Kidney epithelial cell (primary cell): Measurements from ENCODE around the gene ZWILCH. TPM values are rescaled to one million over a fixed set of nuclear protein-coding genes. Genes with fewer than 3 reads are reported as not detected.
"Not testable (repeated sequence)": the region's sequence is repeated elsewhere in the genome, so short reads cannot be mapped to it uniquely, and the experiment has no call there.

ENCODE experiments used
- DNase-seq: peaks from one replicate; pipeline ENCODE4 v3.0.0-alpha.2; 2010; ENCODE audit warnings: low read depth
- H3K27me3 ChIP-seq: 2 replicates; pipeline ENCODE4 v1.6.0; 2011; ENCODE audit warnings: low read length; ENCODE audit not compliant: control insufficient read depth, insufficient read depth
- H3K36me3 ChIP-seq: 2 replicates; pipeline ENCODE4 v1.5.1; 2011; ENCODE audit warnings: low read length; ENCODE audit not compliant: control insufficient read depth, insufficient read depth
- H3K4me3 ChIP-seq: 2 replicates; pipeline ENCODE4 v1.5.1; 2011; ENCODE audit warnings: low read depth, mild to moderate bottlenecking, control low read depth, low read length
- CTCF ChIP-seq: IDR thresholded peaks from 2 replicates; pipeline ENCODE4 v1.5.1; 2011; ENCODE audit warnings: mild to moderate bottlenecking, moderate library complexity, low read length, control low read depth, inconsistent platforms; ENCODE audit not compliant: insufficient read depth, poor library complexity, severe bottlenecking
- total RNA-seq: library from RNA; depleted of rRNA; stranded (reverse); fragments of >200 nt; gene quantifications from 2 replicates; pipeline ENCODE4 v1.2.3, GENCODE V29; 2015

ZWILCH gene
- total RNA-seq, 1 donor from 2014 or later: 11.6 TPM

GRCh38 chr15:66587749-66588148 lies 82.6 kb downstream of the ZWILCH start:
- Histone ChIP-seq H3K27me3 (peaks cover 7% of the 10 kb centered on the region), H3K4me3 (no peak overlapping the region), H3K36me3 (no peaks in the 10 kb centered on the region)
- TF ChIP-seq CTCF: no peak
- no peak for DNase-seq

- DNase-seq: no peak
- no peak for TF ChIP-seq CTCF
- peaks cover 7% of the 10 kb centered on the region for H3K27me3 ChIP-seq
- no peak overlapping the region for H3K4me3 ChIP-seq
- no peaks in the 10 kb centered on the region for H3K36me3 ChIP-seq
Observed at GRCh38 chr15:66588537-66588936, 83.4 kb downstream of the ZWILCH start.

- no peak for TF ChIP-seq CTCF
- H3K36me3 ChIP-seq: no peaks in the 10 kb centered on the region
- no peak overlapping the region for H3K4me3 ChIP-seq
- DNase-seq: no peak
- peaks cover 7% of the 10 kb centered on the region for H3K27me3 ChIP-seq
Observed at GRCh38 chr15:66588971-66589370, 83.8 kb downstream of the ZWILCH start.

- H3K4me3 ChIP-seq, H3K36me3 ChIP-seq, H3K27me3 ChIP-seq, DNase-seq: not testable (repeated sequence)
Observed at GRCh38 chr15:66589429-66589828, 84.3 kb downstream of the ZWILCH start.

GRCh38 chr15:66590435-66590834 lies 85.3 kb downstream of the ZWILCH start:
- no peak for DNase-seq
- Histone ChIP-seq H3K36me3 (no peaks in the 10 kb centered on the region), H3K27me3 (peaks cover 7% of the 10 kb centered on the region), H3K4me3 (no peak overlapping the region)
- TF ChIP-seq CTCF: no peak

- Histone ChIP-seq H3K36me3 (no peaks in the 10 kb centered on the region), H3K27me3 (peaks cover 6% of the 10 kb centered on the region), H3K4me3 (no peak overlapping the region)
- no peak for DNase-seq
- TF ChIP-seq CTCF: no peak
Observed at GRCh38 chr15:66591322-66591862, 86.3 kb downstream of the ZWILCH start.
